Stimulated activated naive CD4-positive, alpha-beta T cell (primary cell): Measurements from ENCODE around the gene M6PR.

ENCODE experiments used
- DNase-seq, 6 experiments: peaks; one replicate each; lab custom pipeline; 2025; lab: John Stamatoyannopoulos, UW

Gene M6PR

GRCh38 chr12:8949342-8950220, at the start of gene M6PR:
Gene M6PR, minus strand, starts transcription at chr12:8949645. Its CDS starts 3,241 bp downstream, at chr12:8946404.
- peak; percentile 80 to 91 (median 84) for DNase-seq

- DNase-seq: no peak
Observed at GRCh38 chr12:8996682-8997405, 47.4 kb upstream of the M6PR start.

GRCh38 chr12:8995021-8995775, 45.8 kb upstream of the M6PR start:
- DNase-seq: no peak

GRCh38 chr12:8993827-8994226, 44.4 kb upstream of the M6PR start:
- DNase-seq: no peak

- peak in 1 of 6 experiments; percentile 16 for DNase-seq
Observed at GRCh38 chr12:8991371-8992345, 42.2 kb upstream of the M6PR start.

GRCh38 chr12:8989413-8989812, 40.0 kb upstream of the M6PR start, which contains the start of gene KLRG1:
Gene KLRG1, plus strand, starts transcription at chr12:8989546. Its CDS starts 90 bp downstream, at chr12:8989636.
- no peak for DNase-seq

- DNase-seq: no peak
Observed at GRCh38 chr12:8987685-8988084, 38.2 kb upstream of the M6PR start.

- DNase-seq: no peak
Observed at GRCh38 chr12:8987163-8987562, 37.7 kb upstream of the M6PR start.

- DNase-seq: no peak
Observed at GRCh38 chr12:8985213-8985754, 35.8 kb upstream of the M6PR start.

GRCh38 chr12:8980137-8980536, 30.7 kb upstream of the M6PR start:
- DNase-seq: no peak

- DNase-seq: no peak
Observed at GRCh38 chr12:8970432-8970831, 21.0 kb upstream of the M6PR start.

GRCh38 chr12:8969861-8970411, 20.5 kb upstream of the M6PR start:
- no peak for DNase-seq

- DNase-seq: no peak
Observed at GRCh38 chr12:8968761-8969160, 19.3 kb upstream of the M6PR start.

GRCh38 chr12:8960176-8960575, 10.7 kb upstream of the M6PR start:
- DNase-seq: peak in 4 of 6 experiments; percentile 6 to 61 (median 36)

- DNase-seq: no peak
Observed at GRCh38 chr12:8958066-8958465, 8.6 kb upstream of the M6PR start.

- no peak for DNase-seq
Observed at GRCh38 chr12:8957561-8957960, 8.1 kb upstream of the M6PR start.

GRCh38 chr12:8956772-8957171, 7.3 kb upstream of the M6PR start:
- no peak for DNase-seq

- no peak for DNase-seq
Observed at GRCh38 chr12:8956073-8956472, 6.6 kb upstream of the M6PR start.

- peak; percentile 17 to 77 (median 58) for DNase-seq
Observed at GRCh38 chr12:8953773-8954402, 4.4 kb upstream of the M6PR start.

- DNase-seq: peak in 2 of 6 experiments; percentile 4 to 13
Observed at GRCh38 chr12:8951744-8952143, 2.3 kb upstream of the M6PR start.
